ENCODE data around the gene HOXD10. TPM values are rescaled to one million over a fixed set of nuclear protein-coding genes. Genes with fewer than 3 reads are reported as not detected.

The HOXD10 gene
- total and polyA plus RNA-seq, 2 donors from 2014 or later: 28.2 to 35.4 TPM

DNA sequence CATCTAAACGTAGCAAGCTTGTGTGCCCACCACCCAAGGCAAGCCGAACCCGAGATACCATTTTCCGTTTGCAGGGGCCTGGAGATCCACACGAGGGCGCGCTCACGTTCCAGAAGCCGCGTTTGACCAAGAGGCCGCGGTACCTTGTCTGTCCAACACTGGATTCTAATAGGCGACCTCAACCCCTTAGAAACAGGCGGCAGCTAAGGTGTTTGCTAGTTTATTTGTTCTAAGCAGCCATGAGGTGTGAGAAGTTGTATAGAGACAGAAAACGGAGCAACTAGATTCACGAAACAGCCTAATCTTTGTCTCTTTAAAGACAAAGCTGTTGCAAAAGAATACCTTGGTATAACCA is 5.3 kb upstream of the HOXD10 start:
- no peaks in the 10 kb centered on the region for H3K27me3 ChIP-seq (ENCODE audit: control insufficient read depth, insufficient read depth, low read length)
- intact Hi-C loops (cut with DNase I): no loop called here
- DNase-seq (peak; percentile 89 to 97 (median 93)), FAIRE-seq (no peak)
- H3K9ac ChIP-seq (ENCODE audit: low read length in 3 of 3): peak overlapping the region; percentile 21 to 91 (median 37)
- no peaks in the 10 kb centered on the region for H3K9me3 ChIP-seq (ENCODE audit: control insufficient read depth in 2 of 3, insufficient read depth in 1 of 3, low read length in 3 of 3)
- TF ChIP-seq, protein P1, sequence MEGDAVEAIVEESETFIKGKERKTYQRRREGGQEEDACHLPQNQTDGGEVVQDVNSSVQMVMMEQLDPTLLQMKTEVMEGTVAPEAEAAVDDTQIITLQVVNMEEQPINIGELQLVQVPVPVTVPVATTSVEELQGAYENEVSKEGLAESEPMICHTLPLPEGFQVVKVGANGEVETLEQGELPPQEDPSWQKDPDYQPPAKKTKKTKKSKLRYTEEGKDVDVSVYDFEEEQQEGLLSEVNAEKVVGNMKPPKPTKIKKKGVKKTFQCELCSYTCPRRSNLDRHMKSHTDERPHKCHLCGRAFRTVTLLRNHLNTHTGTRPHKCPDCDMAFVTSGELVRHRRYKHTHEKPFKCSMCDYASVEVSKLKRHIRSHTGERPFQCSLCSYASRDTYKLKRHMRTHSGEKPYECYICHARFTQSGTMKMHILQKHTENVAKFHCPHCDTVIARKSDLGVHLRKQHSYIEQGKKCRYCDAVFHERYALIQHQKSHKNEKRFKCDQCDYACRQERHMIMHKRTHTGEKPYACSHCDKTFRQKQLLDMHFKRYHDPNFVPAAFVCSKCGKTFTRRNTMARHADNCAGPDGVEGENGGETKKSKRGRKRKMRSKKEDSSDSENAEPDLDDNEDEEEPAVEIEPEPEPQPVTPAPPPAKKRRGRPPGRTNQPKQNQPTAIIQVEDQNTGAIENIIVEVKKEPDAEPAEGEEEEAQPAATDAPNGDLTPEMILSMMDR (IDR thresholded peaks at IDR 0.05; ENCODE audit: borderline replicate concordance, extremely low read depth, insufficient read depth): peak; percentile 74
- H3K27ac ChIP-seq (ENCODE audit: low read depth in 2 of 2, low read length in 2 of 2): peak overlapping the region; percentile 92 to 94
- H3K4me3 ChIP-seq (ENCODE audit: low read length in 3 of 3): peak overlapping the region; percentile 62 to 89 (median 69)
- H3K4me1 ChIP-seq (ENCODE audit: control insufficient read depth in 2 of 3, insufficient read depth in 2 of 3, low read depth in 1 of 3, low read length in 3 of 3): peaks cover 0 to under 1% (median 0%) of the 10 kb centered on the region in 3 donors
- peaks cover 0 to 5% (median 0%) of the 10 kb centered on the region in 3 donors for H3K36me3 ChIP-seq (ENCODE audit: control insufficient read depth in 2 of 3, insufficient read depth in 3 of 3, low read length in 3 of 3)

DNA sequence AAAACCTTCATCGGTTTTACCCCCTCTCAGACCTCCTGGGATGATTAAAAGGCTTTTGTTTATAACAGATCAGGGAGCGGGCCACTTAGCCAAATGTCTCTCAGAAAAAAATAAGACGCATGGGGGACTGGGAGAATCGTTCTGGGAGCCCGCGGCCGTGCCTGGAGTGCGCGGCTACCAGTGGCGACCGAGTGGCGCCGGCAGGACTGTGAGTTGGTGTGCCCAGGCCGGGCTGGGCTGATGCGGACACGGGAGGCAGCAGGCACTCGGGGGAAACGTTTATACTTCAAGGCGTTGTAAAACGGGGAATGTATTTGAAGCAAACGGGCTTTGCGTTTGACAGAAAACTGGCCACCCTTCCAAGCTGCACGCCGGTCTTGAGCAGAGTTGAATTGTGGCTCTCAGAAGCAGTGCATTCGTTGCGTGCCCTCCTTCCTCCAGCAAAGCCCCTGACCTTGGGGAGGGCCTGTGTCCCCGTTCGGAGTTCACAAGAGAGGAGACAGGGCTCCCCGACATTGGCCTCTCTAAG is 4.7 kb upstream of the HOXD10 start:
- Histone ChIP-seq H3K27ac (ENCODE audit: low read depth in 2 of 2, low read length in 2 of 2) (peak overlapping the region; percentile 94 to 95), H3K9me3 (ENCODE audit: control insufficient read depth in 2 of 3, insufficient read depth in 1 of 3, low read length in 3 of 3) (no peaks in the 10 kb centered on the region), H3K36me3 (ENCODE audit: control insufficient read depth in 2 of 3, insufficient read depth in 3 of 3, low read length in 3 of 3) (peaks cover 0 to 6% (median 0%) of the 10 kb centered on the region in 3 donors), H3K4me1 (ENCODE audit: control insufficient read depth in 2 of 3, insufficient read depth in 2 of 3, low read depth in 1 of 3, low read length in 3 of 3) (peaks cover 0 to 3% (median 0%) of the 10 kb centered on the region in 3 donors), H3K27me3 (ENCODE audit: control insufficient read depth, insufficient read depth, low read length) (no peaks in the 10 kb centered on the region), H3K9ac (ENCODE audit: low read length in 3 of 3) (peak overlapping the region; percentile 57 to 91 (median 84)), H3K4me3 (ENCODE audit: low read length in 3 of 3) (peak overlapping the region; percentile 48 to 89 (median 69))
- no peak for FAIRE-seq
- TF ChIP-seq, protein P1 (IDR thresholded peaks at IDR 0.05; ENCODE audit: borderline replicate concordance, extremely low read depth, insufficient read depth): no peak
- DNase-seq: peak in 2 of 5 donors; percentile 29 to 52
- intact Hi-C loops (cut with DNase I): no loop called here

DNA sequence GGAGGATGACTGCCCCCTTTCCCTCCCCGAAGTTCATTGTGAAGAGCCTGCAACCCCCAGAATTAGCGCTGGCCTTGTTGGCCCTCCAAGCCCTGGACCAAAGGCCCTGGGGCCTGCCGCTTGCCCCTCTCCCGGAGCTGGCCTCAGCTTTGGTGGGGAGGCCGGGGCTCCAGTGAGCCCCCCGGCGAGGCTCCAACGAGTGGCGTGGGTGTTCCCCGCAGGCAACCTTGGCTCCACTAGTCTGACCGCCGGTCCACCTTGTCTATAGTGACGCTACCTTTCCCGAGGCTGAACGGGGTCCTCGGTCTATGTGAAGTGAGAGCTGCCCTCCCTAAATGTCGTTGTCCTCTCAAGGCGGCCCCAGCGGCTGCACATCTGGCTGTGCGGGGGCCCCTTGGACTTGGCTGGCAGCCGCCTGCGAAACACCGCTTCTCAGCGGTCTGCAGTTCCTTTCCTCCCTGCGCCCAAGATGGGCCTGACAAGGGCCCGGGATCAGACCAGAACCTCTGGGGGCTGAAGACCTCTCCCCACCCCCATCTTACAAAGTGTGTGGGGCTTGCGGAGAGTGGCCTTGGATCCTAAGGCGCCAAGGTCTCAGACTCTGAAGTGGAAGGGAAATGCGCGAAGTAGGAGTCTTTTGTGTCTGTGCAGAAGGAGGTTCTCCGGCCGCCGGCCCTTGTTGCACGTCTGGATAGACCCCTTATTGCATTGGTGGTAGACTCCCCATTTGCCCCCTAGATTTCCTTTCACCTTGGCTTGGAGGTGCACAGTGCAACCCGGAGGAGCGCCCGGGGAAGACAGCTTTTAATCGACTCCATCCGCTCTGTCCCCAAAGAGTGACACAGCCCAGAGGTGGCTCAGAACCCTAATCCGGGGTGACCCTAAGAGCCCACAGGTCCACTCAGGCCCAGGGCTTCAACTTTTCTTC is 3.9 kb upstream of the HOXD10 start:
- intact Hi-C loops (cut with DNase I): no loop called here
- peak overlapping the region; percentile 94 to 95 for H3K27ac ChIP-seq (ENCODE audit: low read depth in 2 of 2, low read length in 2 of 2)
- FAIRE-seq: no peak
- no peaks in the 10 kb centered on the region for H3K9me3 ChIP-seq (ENCODE audit: control insufficient read depth in 2 of 3, insufficient read depth in 1 of 3, low read length in 3 of 3)
- DNase-seq: peak in 1 of 5 donors; percentile 75
- H3K4me3 ChIP-seq (ENCODE audit: low read length in 3 of 3): peak overlapping the region; percentile 48 to 89 (median 69)
- TF ChIP-seq, protein P1 (IDR thresholded peaks at IDR 0.05; ENCODE audit: borderline replicate concordance, extremely low read depth, insufficient read depth): no peak
- peak overlapping the region; percentile 57 to 97 (median 84) for H3K9ac ChIP-seq (ENCODE audit: low read length in 3 of 3)
- H3K36me3 ChIP-seq (ENCODE audit: control insufficient read depth in 2 of 3, insufficient read depth in 3 of 3, low read length in 3 of 3): peaks cover 0 to 8% (median 0%) of the 10 kb centered on the region in 3 donors
- H3K4me1 ChIP-seq (ENCODE audit: control insufficient read depth in 2 of 3, insufficient read depth in 2 of 3, low read depth in 1 of 3, low read length in 3 of 3): peaks cover 0 to 5% (median 0%) of the 10 kb centered on the region in 3 donors
- no peaks in the 10 kb centered on the region for H3K27me3 ChIP-seq (ENCODE audit: control insufficient read depth, insufficient read depth, low read length)

Measured in kidney (tissue), 14 donors.